T47D (cell line): ENCODE data around the gene GTF2IRD1.
"Not testable (repeated sequence)": the region's sequence is repeated elsewhere in the genome, so short reads cannot be mapped to it uniquely, and the experiment has no call there.

ENCODE experiments used
- DNase-seq, 2 experiments: peaks; one replicate each; pipeline versions ENCODE4 v3.0.0 to v3.0.0-alpha.2; 2011 to 2012; ENCODE audit warnings: low read depth in 1 of 2, low spot score in 1 of 2
- JUND ChIP-seq: IDR thresholded peaks from 2 replicates; pipeline ENCODE4 v1.6.1; 2012; ENCODE audit warnings: low read depth
- in situ Hi-C: cut with HindIII; loops from 2 replicates; pipeline ENCODE4 v1.10.0; 2016; ENCODE audit warnings: low sequenced_read_pairs, low pct_unique_long_range_greater_than_20kb

GTF2IRD1 gene

DNA sequence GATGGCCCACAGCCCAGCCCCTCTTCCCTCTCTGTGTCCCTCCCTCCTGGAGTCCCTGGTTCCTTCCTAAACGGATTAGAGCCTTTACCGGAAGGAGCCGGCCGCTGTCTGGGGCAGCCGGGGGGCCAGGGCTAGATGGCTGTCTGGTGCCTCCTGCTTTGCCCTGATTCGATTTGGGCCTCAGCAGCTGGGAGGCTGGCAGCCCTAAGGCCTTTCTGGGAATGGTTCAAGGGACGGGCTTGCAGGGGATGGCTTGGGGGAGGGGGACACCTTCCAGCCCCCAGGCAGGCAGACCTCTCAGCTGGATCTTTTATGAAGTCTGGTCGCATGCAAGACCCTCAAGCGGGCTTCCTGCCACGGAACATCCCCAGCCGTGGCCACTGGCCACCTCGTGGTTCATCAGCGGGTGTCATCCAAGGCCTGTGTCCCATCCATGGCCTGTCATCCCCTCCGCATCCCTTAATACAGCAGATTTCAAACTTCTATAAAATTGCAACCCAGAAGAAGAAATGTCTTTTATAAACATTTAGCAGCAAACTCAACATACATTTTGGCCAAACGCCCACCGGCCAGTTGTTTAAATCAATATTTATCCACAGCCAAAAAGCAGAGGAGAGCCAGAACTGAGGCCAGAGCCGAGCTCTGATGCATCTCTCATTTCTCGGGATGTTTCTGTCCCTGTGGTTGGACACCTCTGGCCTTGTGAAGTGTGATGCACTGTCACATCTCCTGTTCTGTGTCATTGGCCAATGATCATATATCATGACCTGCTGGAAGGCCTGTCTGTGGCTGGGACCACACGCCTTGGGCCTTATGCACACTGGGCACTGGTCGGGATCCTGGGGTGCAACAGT is 52.0 kb downstream of the GTF2IRD1 start:
- DNase-seq = no peak
- in situ Hi-C loops = no loop called here
- no peak for TF ChIP-seq JUND

DNA sequence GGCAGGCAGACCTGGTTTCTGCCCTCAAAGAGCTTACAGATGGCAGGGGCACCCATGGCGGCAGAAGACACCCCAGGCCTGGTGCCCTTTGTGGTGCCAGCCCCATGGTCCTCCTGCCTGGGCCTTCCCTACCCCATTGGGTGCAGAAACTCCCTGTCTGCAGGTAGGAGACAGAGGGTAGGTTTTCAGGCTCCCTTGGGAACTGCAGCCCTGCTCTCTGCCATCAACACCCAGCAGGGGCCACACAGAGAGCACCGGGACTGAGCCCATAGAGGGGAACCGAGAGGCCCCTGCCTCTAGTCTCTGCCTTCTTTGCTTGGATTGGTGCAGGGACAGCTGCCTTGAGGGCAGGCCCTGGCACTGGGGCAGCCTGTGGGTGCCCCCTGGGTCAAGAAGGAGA is 52.6 kb downstream of the GTF2IRD1 start:
- in situ Hi-C loops = no loop called here
- DNase-seq = no peak
- TF ChIP-seq JUND = no peak

DNA sequence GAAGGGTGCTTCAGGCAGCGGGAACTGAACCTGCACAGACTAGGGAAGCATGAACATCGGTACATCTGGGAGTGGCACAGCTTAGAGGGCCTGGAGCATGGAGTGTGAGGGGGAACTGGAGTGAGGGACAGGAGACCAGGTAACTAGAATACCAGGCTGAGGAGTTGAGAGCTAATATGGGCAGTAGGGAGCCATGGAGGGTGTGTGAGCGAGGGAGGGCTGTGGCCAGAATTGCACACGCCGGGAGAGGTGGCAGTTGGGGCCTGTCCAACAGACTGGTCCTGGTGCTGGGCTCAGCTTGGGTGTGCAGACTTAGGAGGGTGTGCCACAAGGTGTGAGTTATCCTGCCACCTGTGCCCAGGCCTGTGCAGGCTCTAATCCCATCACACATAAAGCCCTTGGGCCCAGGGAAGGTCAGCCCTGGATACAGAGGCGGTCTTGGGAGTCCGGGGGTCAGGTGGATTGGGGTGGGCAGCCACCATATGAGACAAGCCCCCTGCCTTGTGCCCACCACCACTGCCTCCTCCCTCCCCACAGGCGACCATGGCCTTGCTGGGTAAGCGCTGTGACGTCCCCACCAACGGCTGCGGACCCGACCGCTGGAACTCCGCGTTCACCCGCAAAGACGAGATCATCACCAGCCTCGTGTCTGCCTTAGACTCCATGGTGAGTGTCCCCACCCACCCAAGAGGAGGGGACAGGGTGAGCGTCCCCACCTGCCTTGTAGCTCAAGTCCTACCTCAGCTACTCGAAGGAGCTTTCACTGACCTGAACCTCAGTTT is 54.0 kb downstream of the GTF2IRD1 start:
- TF ChIP-seq JUND = no peak
- DNase-seq = no peak
- in situ Hi-C loops = no loop called here

DNA sequence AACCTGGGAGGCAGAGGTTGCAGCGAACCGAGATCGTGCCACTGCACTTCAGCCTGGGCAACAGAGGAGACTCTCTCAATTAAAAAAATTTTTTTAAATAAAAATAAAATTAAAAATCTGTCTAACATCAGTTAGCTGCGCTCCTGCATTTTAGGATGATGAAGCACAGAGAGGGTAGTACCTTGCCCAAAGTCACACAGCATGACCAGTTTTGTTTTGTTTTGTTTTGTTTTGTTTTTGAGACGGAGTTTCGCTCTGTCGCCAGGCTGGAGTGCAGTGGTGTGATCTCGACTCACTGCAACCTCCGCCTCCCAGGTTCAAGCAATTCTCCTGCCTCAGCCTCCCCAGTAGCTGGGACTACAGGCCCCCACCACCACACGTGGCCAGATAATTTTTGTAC is 55.7 kb downstream of the GTF2IRD1 start:
- DNase-seq, in situ Hi-C loops: not testable (repeated sequence)

DNA sequence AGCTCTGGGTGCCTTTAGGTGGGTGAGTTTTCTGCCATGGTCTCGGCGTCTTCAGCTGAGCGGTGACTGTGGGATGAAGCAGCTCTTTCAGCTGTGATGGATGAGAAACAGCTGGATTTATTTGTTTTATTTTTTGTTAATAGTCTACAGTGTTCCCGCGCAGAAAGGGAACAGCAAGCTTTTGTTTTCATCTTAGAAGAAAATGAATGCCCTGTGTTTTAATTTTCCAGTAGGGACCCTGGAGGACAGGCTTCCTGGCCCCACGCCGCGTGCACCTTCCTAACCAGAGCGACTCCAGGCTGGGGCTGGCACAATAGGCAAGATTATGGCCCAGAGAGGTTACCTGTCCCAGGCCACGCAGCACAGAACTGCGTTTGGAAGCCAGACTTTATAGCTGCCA is 57.6 kb downstream of the GTF2IRD1 start:
- no peak for DNase-seq
- in situ Hi-C loops = no loop called here
- no peak for TF ChIP-seq JUND

DNA sequence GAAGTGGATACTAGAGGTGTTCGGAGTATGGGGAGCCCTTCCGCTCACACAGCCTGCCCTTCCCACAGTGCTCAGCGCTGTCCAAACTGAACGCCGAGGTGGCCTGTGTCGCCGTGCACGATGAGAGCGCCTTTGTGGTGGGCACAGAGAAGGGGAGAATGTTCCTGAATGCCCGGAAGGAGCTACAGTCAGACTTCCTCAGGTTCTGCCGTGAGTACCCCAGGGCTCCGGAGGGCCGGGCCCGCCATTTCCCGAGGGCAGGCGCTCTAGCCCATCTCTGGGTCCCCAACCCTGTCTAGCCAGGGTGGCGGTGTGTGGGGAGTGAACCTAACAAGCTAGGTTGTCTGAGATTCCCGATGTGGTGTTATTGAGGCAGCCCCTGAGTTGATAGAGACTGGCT is 59.1 kb downstream of the GTF2IRD1 start:
- TF ChIP-seq JUND = no peak
- no peak for DNase-seq
- in situ Hi-C loops = no loop called here

DNA sequence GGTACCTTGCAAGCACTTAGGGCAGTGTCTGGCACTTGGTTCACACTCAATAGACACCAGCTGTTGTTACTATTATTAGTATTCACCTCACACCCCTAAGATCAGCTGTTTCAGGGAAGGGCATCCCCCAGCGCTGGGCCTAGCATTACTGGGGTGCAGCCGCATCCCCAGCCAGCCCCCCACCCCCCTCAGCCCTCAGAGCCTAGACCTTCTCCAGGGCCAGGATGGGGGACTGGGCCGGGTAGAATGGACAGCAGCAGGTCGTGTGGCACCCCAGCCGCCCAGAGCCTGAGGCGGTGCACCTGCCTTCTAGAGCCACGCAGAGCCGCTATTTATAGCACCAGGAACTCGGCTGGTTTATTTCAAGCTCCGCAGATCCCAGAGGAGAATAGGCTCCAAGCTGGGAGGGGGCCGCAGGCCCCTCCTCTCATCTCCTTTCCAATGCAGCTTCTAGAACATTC is 60.5 kb downstream of the GTF2IRD1 start:
- no peak for DNase-seq
- in situ Hi-C loops = no loop called here
- TF ChIP-seq JUND = no peak

DNA sequence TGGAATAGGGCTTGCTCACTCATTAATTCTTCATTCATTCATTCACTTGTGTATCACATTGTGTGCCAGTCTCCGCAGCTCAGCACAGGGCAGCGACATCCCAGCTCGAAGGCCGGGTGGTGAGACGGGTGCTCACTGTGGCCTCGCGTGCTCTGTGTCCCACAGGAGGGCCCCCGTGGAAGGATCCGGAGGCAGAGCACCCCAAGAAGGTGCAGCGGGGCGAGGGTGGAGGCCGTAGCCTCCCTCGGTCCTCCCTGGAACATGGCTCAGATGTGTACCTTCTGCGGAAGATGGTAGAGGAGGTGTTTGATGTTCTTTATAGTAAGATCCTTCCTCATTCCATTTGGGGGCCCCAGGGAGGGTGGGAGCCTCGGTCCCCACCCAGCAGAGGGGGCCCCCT is 61.6 kb downstream of the GTF2IRD1 start:
- TF ChIP-seq JUND = no peak
- in situ Hi-C loops = no loop called here
- no peak for DNase-seq

DNA sequence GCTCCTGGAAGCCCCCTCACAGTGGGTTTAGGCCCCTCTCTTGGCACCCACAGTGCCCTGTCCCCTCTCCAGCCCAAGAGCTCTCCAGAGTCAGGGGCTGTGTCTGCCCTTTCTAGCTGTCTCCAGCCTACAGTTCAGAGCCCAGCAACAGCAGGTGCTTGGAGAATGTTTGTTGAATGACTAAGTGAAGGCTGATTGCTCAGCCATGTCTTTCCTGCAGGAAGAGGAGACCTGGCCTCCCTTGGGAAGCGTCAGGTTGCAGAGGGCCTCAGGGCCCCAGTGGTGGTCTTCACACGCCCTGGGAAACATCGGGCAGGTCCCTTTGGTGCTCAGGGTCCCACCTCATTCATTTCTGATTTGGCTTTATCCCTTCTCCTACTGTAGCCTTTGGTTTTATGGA is 62.5 kb downstream of the GTF2IRD1 start:
- in situ Hi-C loops = no loop called here
- no peak for TF ChIP-seq JUND
- no peak for DNase-seq

DNA sequence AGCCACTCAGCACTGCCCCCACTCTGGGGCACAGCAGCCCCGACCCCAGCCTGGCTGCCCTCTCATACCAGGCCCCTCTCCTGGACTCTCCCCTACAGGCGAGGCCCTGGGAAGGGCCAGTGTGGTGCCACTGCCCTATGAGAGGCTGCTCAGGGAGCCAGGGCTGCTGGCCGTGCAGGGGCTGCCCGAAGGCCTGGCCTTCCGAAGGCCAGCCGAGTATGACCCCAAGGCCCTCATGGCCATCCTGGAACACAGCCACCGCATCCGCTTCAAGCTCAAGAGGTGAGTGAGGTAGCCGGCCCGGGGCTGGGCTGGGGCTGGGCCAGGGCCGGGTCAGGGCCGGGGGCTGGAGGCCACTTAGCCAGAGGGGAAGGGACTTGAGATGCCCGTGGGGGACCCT is 64.3 kb downstream of the GTF2IRD1 start:
- in situ Hi-C loops = no loop called here

DNA sequence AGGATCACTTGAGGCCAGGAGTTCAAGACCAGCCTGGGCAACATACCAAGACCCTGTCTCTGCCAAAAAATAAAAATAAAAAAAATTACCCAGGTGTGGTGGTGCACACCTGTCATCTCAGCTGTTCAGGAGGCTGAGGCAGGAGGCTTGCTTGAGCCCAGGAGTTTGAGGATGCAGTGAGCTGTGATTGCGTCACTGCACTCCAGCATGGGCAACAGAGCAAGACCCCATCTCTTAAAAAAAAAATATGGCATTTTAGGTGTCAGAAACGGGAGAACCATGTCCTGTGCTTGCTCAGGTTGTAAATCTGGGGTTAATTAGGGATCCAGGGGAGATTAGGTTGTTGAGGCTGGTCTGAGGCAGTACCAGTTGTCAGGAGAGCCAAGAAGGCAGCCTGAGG is 64.9 kb downstream of the GTF2IRD1 start:
- no peak for TF ChIP-seq JUND
- DNase-seq = no peak
- in situ Hi-C loops = no loop called here

More for the DNA sequence above, 64.3 kb downstream of the GTF2IRD1 start:
- DNase-seq = no peak
- TF ChIP-seq JUND = no peak

DNA sequence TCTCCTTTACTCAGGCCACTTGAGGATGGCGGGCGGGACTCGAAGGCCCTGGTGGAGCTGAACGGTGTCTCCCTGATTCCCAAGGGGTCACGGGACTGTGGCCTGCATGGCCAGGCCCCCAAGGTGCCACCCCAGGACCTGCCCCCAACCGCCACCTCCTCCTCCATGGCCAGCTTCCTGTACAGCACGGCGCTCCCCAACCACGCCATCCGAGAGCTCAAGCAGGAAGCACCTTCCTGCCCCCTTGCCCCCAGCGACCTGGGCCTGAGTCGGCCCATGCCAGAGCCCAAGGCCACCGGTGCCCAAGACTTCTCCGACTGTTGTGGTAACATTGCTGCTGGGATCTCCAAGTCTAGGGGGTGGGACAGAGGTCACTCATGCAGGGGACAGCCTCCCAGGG is 65.7 kb downstream of the GTF2IRD1 start:
- no peak for TF ChIP-seq JUND
- in situ Hi-C loops = no loop called here
- DNase-seq = no peak

DNA sequence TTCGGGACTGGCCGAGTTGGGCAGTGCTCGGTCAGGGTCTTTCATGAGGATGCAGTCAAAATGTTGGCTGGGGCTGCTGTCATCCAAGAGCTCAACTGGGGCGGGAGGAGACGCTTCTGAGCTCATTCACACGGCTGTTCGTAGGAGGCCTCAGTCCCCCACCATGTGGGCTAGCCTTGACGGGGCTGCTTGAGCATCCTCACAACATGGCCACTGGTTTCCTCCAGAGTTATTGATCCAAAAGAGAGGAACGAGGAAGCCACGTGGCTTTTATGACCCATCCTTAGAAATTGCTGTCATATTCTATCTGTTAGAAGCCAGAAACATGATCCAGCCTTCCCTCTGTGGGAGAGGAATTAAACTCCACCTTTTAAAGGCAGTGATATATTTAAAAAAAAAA is 68.1 kb downstream of the GTF2IRD1 start:
- no peak for DNase-seq
- in situ Hi-C loops = no loop called here
- TF ChIP-seq JUND = no peak
